OCI-LY3 (cell line): ENCODE results near the gene ITGA2.

Source experiments
- H2AFZ ChIP-seq: fragments of 200-600, 300-600 bp; shearing (Covaris generic); 2 replicates; pipeline ENCODE4 v1.6.0; 2014; ENCODE audit warnings: antibody characterized with exemption, low read depth, low read length
- H3K27ac ChIP-seq: fragments of 200-600, 300-600 bp; sonication (generic); 2 replicates; pipeline ENCODE4 v1.5.1; 2014; ENCODE audit warnings: mild to moderate bottlenecking, low read length, moderate library complexity, mixed read lengths
- H3K27me3 ChIP-seq: fragments of 200-600, 300-600 bp; sonication (generic); 2 replicates; pipeline ENCODE4 v1.6.1; 2014; ENCODE audit warnings: low read depth, low read length, mixed read lengths
- H3K36me3 ChIP-seq: fragments of 200-600, 300-600 bp; sonication (generic); replicated peaks from 2 replicates; pipeline ENCODE3; 2014; ENCODE audit warnings: low read depth, low read length, mixed read lengths
- H3K4me1 ChIP-seq: fragments of 300-600, 200-600 bp; sonication (generic); 2 replicates; pipeline ENCODE4 v1.6.1; 2014; ENCODE audit warnings: low read length, mixed read lengths
- H3K4me2 ChIP-seq: fragments of 200-600, 300-600 bp; sonication (generic); 2 replicates; pipeline ENCODE4 v1.6.1; 2014; ENCODE audit warnings: low read length, mixed read lengths
- H3K4me3 ChIP-seq: fragments of 300-600, 200-600 bp; sonication (generic); 2 replicates; pipeline ENCODE4 v1.5.1; 2014; ENCODE audit warnings: antibody characterized with exemption, mild to moderate bottlenecking, low read length, moderate library complexity
- H3K79me2 ChIP-seq: fragments of 300-600, 200-600 bp; shearing (Covaris generic); 2 replicates; pipeline ENCODE4 v1.6.1; 2014; ENCODE audit warnings: mild to moderate bottlenecking, low read length, mixed read lengths
- H3K9ac ChIP-seq: fragments of 300-600, 200-600 bp; shearing (Covaris generic); 2 replicates; pipeline ENCODE4 v1.6.0; 2014; ENCODE audit warnings: mild to moderate bottlenecking, low read length, moderate library complexity
- H3K9me3 ChIP-seq: fragments of 200-600, 300-600 bp; shearing (Covaris generic); 2 replicates; pipeline ENCODE4 v1.6.1; 2014; ENCODE audit warnings: low read length, mixed read lengths; ENCODE audit not compliant: insufficient read depth
- H4K20me1 ChIP-seq: fragments of 200-600, 300-600 bp; sonication (generic); 2 replicates; pipeline ENCODE4 v1.6.1; 2016; ENCODE audit warnings: low read length, mixed read lengths; ENCODE audit not compliant: insufficient read depth
- CTCF ChIP-seq: fragments of 200-600, 300-600 bp; sonication (generic); IDR thresholded peaks from 2 replicates; pipeline ENCODE4 v1.5.1; 2014; ENCODE audit warnings: antibody characterized with exemption, low read length, low read depth
- EZH2phosphoT487 ChIP-seq: fragments of 200-600 bp; shearing (Covaris generic); IDR thresholded peaks from 2 replicates; pipeline ENCODE4 v1.6.1; 2018; ENCODE audit warnings: antibody characterized with exemption, mixed run types, low read depth

The ITGA2 gene

GRCh38 chr5:53089481-53089991 lies 100.4 kb downstream of the ITGA2 start:
- Histone ChIP-seq H3K27ac (peak overlapping the region; percentile 100), H3K27me3 (no peaks in the 10 kb centered on the region), H3K4me1 (peaks cover 68% of the 10 kb centered on the region), H3K4me2 (peak overlapping the region; percentile 96), H4K20me1 (no peaks in the 10 kb centered on the region), H3K9me3 (no peaks in the 10 kb centered on the region), H3K79me2 (no peaks in the 10 kb centered on the region), H3K36me3 (peaks cover 27% of the 10 kb centered on the region), H2AFZ (no peak overlapping the region), H3K9ac (peak overlapping the region; percentile 88), H3K4me3 (peak overlapping the region; percentile 69)
- TF ChIP-seq EZH2phosphoT487 (no peak), CTCF (no peak)

- Histone ChIP-seq H3K27me3 (no peaks in the 10 kb centered on the region), H3K79me2 (no peaks in the 10 kb centered on the region), H4K20me1 (no peaks in the 10 kb centered on the region), H3K9ac (peak overlapping the region; percentile 88), H2AFZ (no peak overlapping the region), H3K27ac (peak overlapping the region; percentile 100), H3K36me3 (peaks cover 20% of the 10 kb centered on the region), H3K4me2 (peak overlapping the region; percentile 96), H3K4me1 (peaks cover 74% of the 10 kb centered on the region), H3K9me3 (no peaks in the 10 kb centered on the region), H3K4me3 (peak overlapping the region; percentile 69)
- TF ChIP-seq CTCF (no peak), EZH2phosphoT487 (no peak)
Observed at GRCh38 chr5:53090229-53090628, 101.1 kb downstream of the ITGA2 start.

- H3K9ac ChIP-seq = peak overlapping the region; percentile 86
- H2AFZ ChIP-seq = no peak overlapping the region
- peak overlapping the region; percentile 100 for H3K27ac ChIP-seq
- no peaks in the 10 kb centered on the region for H3K9me3 ChIP-seq
- H4K20me1 ChIP-seq = no peaks in the 10 kb centered on the region
- H3K36me3 ChIP-seq = peaks cover 16% of the 10 kb centered on the region
- TF ChIP-seq CTCF (no peak), EZH2phosphoT487 (no peak)
- H3K27me3 ChIP-seq = no peaks in the 10 kb centered on the region
- peak overlapping the region; percentile 80 for H3K4me2 ChIP-seq
- H3K79me2 ChIP-seq = no peaks in the 10 kb centered on the region
- peak overlapping the region; percentile 61 for H3K4me3 ChIP-seq
- H3K4me1 ChIP-seq = peaks cover 80% of the 10 kb centered on the region
Observed at GRCh38 chr5:53091289-53091688, 102.1 kb downstream of the ITGA2 start.

GRCh38 chr5:53092242-53092641 lies 103.1 kb downstream of the ITGA2 start:
- peaks cover 80% of the 10 kb centered on the region for H3K4me1 ChIP-seq
- H3K36me3 ChIP-seq = peaks cover 14% of the 10 kb centered on the region
- peak overlapping the region; percentile 86; the same call in 1 of the 2 replicates for H3K9ac ChIP-seq
- H3K27me3 ChIP-seq = no peaks in the 10 kb centered on the region
- peak overlapping the region; percentile 100 for H3K27ac ChIP-seq
- H4K20me1 ChIP-seq = no peaks in the 10 kb centered on the region
- H3K4me2 ChIP-seq = peak overlapping the region; percentile 80
- H2AFZ ChIP-seq = no peak overlapping the region
- H3K9me3 ChIP-seq = no peaks in the 10 kb centered on the region
- H3K4me3 ChIP-seq = no peak overlapping the region
- H3K79me2 ChIP-seq = no peaks in the 10 kb centered on the region
- no peak for TF ChIP-seq EZH2phosphoT487
- no peak for TF ChIP-seq CTCF
